GM21528 (cell line): ENCODE data around the gene GTF3C6.
"Not testable (repeated sequence)": the region's sequence is repeated elsewhere in the genome, so short reads cannot be mapped to it uniquely, and the experiment has no call there.

Experiments
- ATAC-seq: cut with Tn5 transposase; IDR thresholded peaks from one replicate; pipeline ENCODE4 v1.9.1; 2021; ENCODE audit warnings: mild to moderate bottlenecking, moderate library complexity; ENCODE audit not compliant: unreplicated experiment, low FRiP score

The GTF3C6 gene

DNA sequence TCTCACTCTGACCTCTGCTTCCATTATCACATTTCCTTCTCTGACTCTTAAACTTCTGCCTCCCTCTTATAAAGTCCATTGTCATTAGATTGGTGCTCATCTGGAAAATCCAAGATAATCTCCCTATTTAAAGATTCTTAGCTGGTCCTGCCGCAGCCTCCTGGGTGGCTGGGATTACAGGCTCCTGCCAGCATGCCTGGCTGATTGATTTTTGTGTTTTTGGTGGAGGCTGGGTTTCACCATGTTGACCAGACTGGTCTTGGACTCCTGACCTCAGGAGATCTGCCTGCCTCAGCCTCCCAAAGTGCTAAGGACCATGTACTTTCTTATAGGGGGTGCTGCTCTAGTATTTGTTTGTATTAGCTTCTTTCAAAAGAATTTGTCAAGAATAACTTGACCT is 18.1 kb downstream of the GTF3C6 start:
- ATAC-seq = no peak

DNA sequence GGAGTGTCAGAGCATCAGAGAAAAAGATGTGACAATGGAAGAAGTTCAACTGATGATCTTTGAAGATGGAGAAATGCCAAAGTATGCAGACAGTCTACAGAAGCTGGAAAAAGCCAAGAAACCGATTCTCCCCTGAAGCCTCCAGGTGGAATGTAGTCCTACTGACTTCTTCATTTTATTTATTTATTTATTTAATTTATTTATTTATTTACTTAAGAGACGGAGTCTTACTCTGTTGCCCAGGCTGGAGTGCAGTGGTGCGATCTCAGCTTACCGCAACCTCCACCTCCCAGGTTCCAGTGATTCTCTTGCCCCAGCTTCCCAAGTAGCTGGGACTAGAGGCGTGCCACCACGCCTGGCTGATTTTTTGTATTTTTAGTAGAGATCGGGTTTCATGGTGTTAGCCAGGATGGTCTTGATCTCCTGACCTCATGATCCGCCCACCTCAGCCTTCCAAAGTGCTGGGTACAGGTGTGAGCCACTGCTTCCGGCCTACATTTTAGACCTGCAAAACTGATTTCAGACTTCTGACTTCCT is 21.1 kb downstream of the GTF3C6 start:
- ATAC-seq = no peak

DNA sequence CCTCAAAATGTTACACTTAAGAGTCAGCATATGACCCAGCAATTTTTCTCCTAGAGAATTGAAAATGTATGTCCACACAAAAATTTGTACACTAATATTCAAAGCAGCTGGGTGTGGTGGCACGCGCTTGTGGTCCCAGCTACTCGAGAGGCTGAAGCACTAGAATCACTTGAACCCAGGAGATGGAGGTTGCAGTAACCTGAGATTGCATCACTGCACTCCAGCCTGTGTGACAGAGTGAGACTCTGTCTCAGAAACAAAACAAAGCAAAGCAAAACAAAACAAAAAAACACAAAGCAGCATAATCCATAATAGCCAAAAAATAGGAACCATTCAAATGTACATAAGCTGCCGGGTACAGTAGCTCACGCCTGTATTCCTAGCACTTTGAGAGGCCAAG is 21.7 kb downstream of the GTF3C6 start:
- no peak for ATAC-seq

DNA sequence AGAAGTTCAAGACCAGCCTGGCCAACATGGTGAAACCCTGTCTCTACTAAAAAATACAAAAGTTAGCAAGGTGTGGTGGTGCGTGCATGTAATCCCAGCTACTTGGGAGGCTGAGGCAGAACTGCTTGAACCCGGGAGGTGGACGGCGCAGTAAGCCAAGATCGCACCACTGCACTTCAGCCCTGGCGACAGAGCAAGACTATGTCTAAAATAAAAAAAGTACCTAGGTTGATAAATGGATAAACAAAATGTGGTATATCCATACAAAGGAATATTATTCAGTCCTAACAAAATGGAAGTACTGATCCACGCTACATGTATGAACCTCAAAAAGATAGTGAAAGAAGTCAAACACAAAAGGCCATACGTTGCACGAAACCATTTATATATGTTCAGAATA is 22.1 kb downstream of the GTF3C6 start:
- no peak for ATAC-seq

DNA sequence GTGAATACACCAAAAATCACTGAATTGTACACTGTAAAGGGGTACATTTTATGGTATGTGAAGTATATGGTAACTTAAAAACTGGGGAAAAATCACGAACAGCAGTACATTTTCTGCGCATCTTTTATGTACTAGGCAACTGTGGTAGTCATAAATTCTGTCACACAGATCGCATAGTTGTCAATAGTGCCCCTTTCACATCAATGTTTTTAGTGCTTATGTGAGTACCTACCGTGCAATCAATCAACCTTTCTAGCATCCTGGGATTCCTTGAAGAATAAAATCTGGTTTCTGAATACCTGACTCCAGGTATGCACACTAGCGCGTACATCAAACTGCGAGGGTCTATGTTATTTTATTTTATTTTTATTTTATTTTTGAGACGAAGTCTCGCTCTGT is 22.7 kb downstream of the GTF3C6 start:
- ATAC-seq = no peak

DNA sequence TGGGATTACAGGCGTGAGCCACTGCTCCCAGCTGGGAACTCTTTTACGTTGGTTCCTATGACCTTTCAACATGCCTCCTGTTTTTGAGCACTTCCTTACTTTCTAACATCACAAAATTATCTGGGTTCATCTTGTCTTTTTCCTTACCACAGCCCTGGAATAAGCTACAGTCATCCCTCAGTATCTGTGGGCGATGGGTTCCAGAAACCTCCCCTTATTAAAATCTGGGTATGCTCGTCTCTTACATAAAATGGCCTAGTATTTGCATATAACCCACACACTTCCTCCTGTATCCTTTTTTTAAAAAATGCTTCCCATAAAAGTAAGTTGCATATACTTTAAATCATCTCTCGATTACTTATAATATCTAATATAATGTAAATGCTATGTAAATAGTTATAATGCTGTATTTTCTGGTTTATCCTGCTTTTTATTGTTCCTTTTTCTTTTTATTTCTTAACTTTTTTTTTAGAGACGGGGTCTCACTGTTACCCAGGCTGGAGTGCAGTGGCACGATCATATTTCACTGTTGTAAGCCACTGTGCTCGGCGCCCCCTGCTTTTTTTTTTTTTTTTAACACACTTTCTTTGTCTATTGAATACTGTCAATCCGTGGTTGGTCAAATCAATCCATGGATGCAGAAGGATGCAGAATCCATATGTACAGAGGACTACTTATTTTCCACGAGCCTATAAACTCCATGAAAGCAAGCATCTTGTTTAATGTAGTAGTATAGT is 32.5 kb downstream of the GTF3C6 start:
- ATAC-seq = no peak

DNA sequence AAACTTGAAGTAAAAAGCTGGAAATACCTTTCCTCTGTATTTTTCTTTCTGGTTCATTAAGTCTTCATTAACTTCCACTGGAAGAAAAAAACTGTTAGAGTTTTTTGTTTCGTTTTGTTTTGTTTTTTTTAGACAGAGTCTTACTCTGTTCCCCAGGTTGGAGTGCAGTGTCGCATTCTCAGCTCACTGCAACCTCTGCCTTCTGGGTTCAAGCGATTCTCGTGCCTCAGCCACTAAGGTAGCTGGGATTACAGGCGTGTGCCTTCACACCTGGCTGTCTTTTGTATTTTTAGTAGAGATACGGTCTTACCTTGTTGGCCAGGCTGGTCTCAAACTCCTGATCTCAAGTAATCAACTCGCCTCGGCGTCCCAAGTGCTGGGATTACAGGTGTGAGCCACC is 38.2 kb downstream of the GTF3C6 start:
- ATAC-seq = no peak

DNA sequence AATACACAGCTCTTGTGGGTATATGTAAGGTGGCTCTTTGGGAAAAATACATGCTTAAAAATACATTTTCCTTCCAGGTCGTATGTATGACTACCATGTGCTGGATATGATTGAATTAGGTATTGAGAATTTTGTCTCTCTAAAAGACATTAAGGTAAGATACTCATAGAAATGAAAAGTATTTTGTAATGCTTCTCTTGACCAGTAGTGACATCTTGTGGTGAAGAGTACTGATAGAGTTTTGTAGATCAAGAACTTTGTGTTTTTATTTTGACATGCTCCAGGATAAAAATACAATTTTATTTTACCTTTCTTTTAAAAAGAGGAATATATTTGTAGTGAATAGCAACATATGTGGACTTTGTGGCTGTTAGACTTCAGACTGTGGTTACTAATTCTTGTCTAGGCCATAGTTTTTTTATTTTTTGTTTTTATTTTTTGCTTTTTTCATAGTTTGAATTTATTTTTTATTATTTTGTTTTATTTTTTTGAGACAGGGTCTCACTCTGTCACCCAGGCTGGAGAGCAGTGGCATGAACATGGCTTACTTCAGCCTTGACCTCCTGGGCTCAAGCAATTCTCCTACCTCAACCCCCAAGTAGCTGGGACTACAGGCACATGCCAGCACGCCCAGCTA is 41.2 kb downstream of the GTF3C6 start:
- no peak for ATAC-seq

DNA sequence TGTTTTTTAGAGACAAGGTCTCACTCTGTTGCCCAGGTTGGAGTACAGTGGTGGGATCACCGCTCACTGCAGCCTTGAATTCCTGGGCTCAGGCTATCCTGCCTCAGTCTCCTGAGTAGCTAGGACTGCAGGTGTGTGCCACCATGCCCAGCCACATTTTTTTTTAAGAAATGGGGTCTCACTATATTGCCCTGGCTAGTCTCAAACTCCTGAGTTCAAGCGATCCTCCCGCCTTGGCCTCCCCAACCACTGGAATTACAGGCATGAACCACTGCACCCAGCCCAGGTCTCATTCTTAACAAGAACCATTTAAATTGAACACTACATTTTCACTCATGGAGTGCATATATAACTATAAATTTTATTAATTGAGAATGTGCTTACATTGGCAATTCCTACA is 43.8 kb downstream of the GTF3C6 start:
- no peak for ATAC-seq

DNA sequence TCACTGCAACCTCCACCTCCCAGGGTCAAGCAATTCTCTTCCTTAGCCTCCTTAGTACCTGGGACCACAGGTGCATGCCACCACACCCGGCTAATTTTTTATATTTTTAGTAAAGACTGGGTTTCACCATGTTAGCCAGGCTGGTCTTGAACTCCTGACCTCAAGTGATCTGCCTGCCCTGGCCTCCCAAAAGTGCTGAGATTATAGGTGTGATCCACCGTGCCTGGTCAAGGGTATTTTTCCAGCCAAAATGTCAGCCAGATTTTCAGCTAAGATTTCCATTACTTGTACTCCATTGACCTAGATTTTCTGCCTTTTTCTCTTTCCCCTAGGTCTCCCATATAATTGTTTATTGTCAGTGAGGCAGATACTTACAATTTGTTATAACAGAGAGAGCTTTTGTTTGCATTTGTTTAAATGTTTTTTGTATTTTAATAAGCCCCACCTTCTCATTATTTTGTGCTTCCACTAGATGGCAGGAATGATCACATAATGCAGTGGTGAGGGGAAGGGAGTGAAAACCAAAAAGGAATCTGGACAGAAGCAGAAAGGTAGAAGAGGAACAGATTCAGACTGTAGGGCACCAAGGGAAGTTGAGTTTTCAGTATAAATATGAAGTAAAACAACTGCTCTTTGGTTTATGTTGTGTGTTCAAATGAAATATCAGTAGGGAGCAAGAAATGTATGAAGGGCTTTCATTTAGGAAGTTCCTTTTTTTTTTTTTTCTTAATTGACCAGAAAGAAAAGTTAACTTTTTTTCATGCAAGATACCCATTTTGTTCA is 53.0 kb downstream of the GTF3C6 start:
- ATAC-seq = no peak

DNA sequence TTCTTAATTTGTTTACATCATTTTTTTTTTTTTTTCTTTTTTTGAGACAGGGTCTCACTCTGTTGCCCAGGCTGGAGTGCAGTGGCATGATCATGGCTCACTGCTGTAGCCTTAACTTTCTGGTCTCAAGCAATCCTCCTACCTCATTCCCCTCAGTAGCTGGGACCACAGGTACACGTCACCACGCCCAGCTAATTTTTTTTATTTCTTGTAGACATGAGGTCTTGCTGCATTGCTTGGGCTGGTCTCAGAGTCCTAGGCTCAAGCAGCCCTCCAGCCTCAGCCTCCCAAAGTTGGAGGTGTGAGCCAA is 53.6 kb downstream of the GTF3C6 start:
- no peak for ATAC-seq

DNA sequence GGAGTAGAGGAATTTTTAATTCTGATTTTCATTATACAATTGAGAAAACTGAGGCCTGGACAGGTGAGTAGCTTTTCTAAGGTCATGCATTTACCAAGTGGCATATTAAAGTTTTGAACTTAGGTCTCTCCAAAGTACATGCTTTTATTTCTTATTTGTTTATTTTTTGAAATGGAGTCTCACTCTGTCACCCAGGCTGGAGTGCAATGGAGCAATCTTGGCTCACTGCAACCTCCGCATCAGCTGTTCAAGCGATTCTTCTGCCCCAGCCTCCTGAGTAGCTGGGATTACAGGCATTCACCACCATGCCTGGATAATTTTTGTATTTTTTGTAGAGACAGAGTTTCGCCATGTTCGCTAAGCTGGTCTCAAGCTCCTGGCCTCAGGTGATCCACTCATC is 54.0 kb downstream of the GTF3C6 start:
- ATAC-seq = not testable (repeated sequence)

DNA sequence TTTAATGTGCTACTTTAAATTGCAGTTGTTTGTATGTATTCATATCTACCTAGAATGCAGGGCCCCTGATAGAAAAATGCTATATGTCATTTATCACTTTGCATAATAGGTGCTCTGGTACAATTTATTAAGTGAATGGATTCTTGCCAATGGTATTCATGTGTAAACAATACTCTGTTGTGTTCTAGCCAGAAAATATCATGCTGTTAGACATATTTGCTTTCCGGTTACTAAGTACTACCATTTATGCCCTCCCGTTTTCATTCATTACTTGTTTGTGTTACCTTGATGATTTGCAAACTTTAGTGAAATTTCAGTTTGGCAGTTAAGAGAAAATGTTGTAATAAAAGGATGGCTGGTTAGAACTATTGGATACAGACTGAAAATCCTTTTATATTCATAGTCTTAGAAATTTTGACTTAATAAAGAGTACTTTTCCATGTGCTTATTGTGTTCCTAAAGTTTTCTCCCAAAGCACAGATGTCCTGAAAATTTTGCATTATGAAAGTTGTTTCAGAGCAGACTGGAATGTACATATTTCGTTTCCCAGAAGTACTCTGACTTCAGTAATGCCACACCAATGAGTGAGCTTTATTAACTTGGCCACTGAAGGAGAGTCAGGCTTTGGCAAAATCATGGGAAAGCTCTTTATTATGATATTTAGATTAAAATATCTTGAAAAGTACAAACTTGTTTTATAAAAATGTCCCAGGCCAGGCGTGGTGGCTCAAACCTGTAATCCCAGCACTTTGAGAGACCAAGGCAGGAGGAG is 54.8 kb downstream of the GTF3C6 start:
- ATAC-seq = no peak

DNA sequence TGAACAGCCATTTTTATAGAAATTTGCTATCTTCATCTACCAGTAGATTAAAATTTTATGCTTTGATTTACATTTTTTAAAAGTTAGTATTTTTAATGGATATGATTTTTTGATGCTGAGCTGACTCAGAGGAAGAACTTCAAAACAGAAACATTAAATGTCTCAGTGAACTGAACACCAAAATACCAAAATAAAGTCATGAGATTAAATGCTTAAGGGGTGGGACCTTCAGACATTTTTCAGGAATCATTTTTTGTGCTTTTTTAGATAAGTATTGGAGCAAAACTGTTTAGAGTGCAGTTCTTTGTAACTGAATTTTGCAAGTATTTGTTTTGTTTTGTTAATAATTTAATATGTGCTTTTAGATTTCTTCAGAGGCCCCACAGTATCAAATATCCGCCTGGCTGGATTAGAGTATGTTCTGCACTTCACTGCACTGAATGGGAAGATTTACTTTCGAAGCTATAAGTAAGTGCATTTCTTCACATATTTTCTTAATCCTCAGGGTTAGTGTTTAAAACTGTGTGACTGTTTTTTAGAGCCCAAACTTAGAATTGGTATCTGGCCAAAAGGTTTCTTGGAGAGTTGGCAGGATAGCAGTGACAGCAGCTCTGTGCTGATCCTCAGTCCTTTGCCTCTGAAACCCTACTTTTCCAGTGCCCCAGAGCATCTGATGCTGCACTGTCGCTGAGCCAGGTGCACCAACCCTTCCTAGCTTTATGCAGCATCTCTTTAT is 57.1 kb downstream of the GTF3C6 start:
- no peak for ATAC-seq

DNA sequence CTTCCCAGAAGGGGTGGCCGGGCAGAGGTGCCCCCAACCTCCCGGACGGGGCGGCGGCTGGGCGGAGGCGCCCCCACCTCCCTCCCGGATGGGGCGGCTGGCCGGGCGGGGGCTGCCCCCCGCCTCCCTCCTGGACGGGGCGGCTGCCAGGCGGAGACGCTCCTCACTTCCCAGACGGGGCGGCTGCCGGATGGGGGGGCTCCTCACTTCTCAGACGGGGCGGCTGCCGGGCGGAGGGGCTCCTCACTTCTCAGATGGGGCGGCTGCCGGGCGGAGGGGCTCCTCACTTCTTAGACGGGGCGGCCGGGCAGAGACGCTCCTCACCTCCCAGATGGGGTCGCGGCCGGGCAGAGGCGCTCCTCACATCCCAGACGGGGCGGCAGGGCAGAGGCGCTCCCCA is 58.7 kb downstream of the GTF3C6 start:
- ATAC-seq = not testable (repeated sequence)
